ENCODE measurements around the gene ACSL1. TPM values are rescaled to one million over a fixed set of nuclear protein-coding genes. Genes with fewer than 3 reads are reported as not detected.

Gene ACSL1
- total RNA-seq, 1 experiment from 2014 or later: 20.0 TPM

- Histone ChIP-seq H3K9me3 (ENCODE audit: low read length) (no peaks in the 10 kb centered on the region), H3K27me3 (ENCODE audit: low read length) (no peaks in the 10 kb centered on the region), H4K20me1 (ENCODE audit: low read length) (no peaks in the 10 kb centered on the region), H3K27ac (ENCODE audit: low read length) (peak overlapping the region; percentile 50), H3K4me1 (ENCODE audit: insufficient read depth, low read length) (peaks cover 60% of the 10 kb centered on the region), H3K79me2 (ENCODE audit: low read length) (peaks cover 49% of the 10 kb centered on the region), H3K9ac (ENCODE audit: low read length) (no peak overlapping the region), H2AFZ (ENCODE audit: low read length) (no peak overlapping the region), H3K4me2 (ENCODE audit: low read length) (peak overlapping the region; percentile 65), H3K9me2 (replicated peaks; ENCODE audit: low read length) (no peaks in the 10 kb centered on the region), H3F3A (ENCODE audit: low read length, unreplicated experiment) (no peaks in the 10 kb centered on the region), H3K4me3 (ENCODE audit: low read length) (peak overlapping the region; percentile 16; the same call in 1 of the 2 replicates), H3K36me3 (ENCODE audit: low read depth, low read length) (no peaks in the 10 kb centered on the region)
- BruUV-seq (replicated peaks): no TSS peak
- ATAC-seq: peak; percentile 50
- peak; percentile 87 for DNase-seq
- intact Hi-C loops (cut with micrococcal nuclease): loop anchor here (2.0 kb wide), 1 partner anchor 17 kb away; the partner anchor contains the start of gene ACSL1
- ChIA-PET POLR2A (ENCODE audit: unreplicated experiment) (no interaction called here), CTCF (no interaction called here)
- TF ChIP-seq CTCF (conservative IDR thresholded peaks at IDR 0.05; ENCODE audit: low read depth, low read length): 0 out of 2 replicates have a peak, but pooled peaks have one; percentile 21
- TF ChIP-seq EZH2phosphoT487 (IDR thresholded peaks at IDR 0.05; ENCODE audit: borderline replicate concordance, low read length): no peak
- no peak for TF ChIP-seq EZH2 (IDR thresholded peaks at IDR 0.05; ENCODE audit: low read length, unreplicated experiment)
Measured at GRCh38 chr4:184807797-184808712, 17.7 kb downstream of the ACSL1 start.

- BruUV-seq (replicated peaks): no TSS peak
- CTCF ChIA-PET: no interaction called here
- peak; percentile 23 for ATAC-seq
Measured at GRCh38 chr4:184807256-184807655, 18.5 kb downstream of the ACSL1 start.

More at GRCh38 chr4:184807256-184807655, 18.5 kb downstream of the ACSL1 start:
- Histone ChIP-seq H3K4me1 (ENCODE audit: insufficient read depth, low read length) (peaks cover 52% of the 10 kb centered on the region), H3K27ac (ENCODE audit: low read length) (peak overlapping the region; percentile 41), H4K20me1 (ENCODE audit: low read length) (no peaks in the 10 kb centered on the region), H3K9ac (ENCODE audit: low read length) (no peak overlapping the region), H3K9me2 (replicated peaks; ENCODE audit: low read length) (no peaks in the 10 kb centered on the region), H3K9me3 (ENCODE audit: low read length) (no peaks in the 10 kb centered on the region), H3K79me2 (ENCODE audit: low read length) (peaks cover 48% of the 10 kb centered on the region), H3K36me3 (ENCODE audit: low read depth, low read length) (no peaks in the 10 kb centered on the region), H3K27me3 (ENCODE audit: low read length) (no peaks in the 10 kb centered on the region), H3K4me3 (ENCODE audit: low read length) (no peak overlapping the region), H3F3A (ENCODE audit: low read length, unreplicated experiment) (no peaks in the 10 kb centered on the region), H3K4me2 (ENCODE audit: low read length) (peak overlapping the region; percentile 65; the same call in 1 of the 2 replicates), H2AFZ (ENCODE audit: low read length) (no peak overlapping the region)
- DNase-seq: peak; percentile 33
- TF ChIP-seq EZH2phosphoT487 (IDR thresholded peaks at IDR 0.05; ENCODE audit: borderline replicate concordance, low read length) (no peak), EZH2 (IDR thresholded peaks at IDR 0.05; ENCODE audit: low read length, unreplicated experiment) (no peak), CTCF (conservative IDR thresholded peaks at IDR 0.05; ENCODE audit: low read depth, low read length) (no peak)
- POLR2A ChIA-PET (ENCODE audit: unreplicated experiment): no interaction called here
- intact Hi-C loops (cut with micrococcal nuclease): no loop called here
